Effector memory CD8-positive, alpha-beta T cell (primary cell): ENCODE results near the gene ATP5PB.

Source experiments
- ATAC-seq: fragments of 150-1000 bp; cut with Tn5 transposase; replicated peaks from 2 replicates; pipeline ENCODE4 v1.10.0; 2021; ENCODE audit warnings: mild to moderate bottlenecking, moderate library complexity
- DNase-seq, 3 experiments: peaks; one replicate each; pipeline ENCODE4 v3.0.0; 2021
- H3K27ac Mint-ChIP-seq, 2 donors: one replicate each; pipeline ENCODE4 v1.8.0; 2022; ENCODE audit warnings: mild to moderate bottlenecking in 2 of 2, mixed read lengths in 2 of 2, moderate library complexity in 2 of 2
- H3K27me3 Mint-ChIP-seq, 2 donors: one replicate each; pipeline ENCODE4 v1.8.0; 2022; ENCODE audit warnings: mixed read lengths in 2 of 2
- H3K36me3 Mint-ChIP-seq: one replicate; pipeline ENCODE4 v1.8.0; 2022; ENCODE audit warnings: mild to moderate bottlenecking, moderate library complexity, mixed read lengths; ENCODE audit not compliant: insufficient read depth
- H3K4me1 Mint-ChIP-seq, 2 donors: one replicate each; pipeline ENCODE4 v1.8.0; 2022; ENCODE audit warnings: low read depth in 2 of 2, mixed read lengths in 2 of 2
- H3K4me3 Mint-ChIP-seq, 2 donors: one replicate each; pipeline ENCODE4 v1.8.0; 2022; ENCODE audit warnings: mild to moderate bottlenecking in 2 of 2, mixed read lengths in 2 of 2, moderate library complexity in 2 of 2
- H3K9me3 Mint-ChIP-seq, 2 donors: one replicate each; pipeline ENCODE4 v1.8.0; 2022; ENCODE audit warnings: mixed read lengths in 2 of 2

The ATP5PB gene

GRCh38 chr1:111422546-111423391, 26.5 kb upstream of the ATP5PB start:
- Mint-ChIP-seq H3K4me1 (no peaks in the 10 kb centered on the region), H3K9me3 (no peaks in the 10 kb centered on the region), H3K27ac (no peak overlapping the region), H3K4me3 (no peak overlapping the region), H3K36me3 (peaks cover 3% of the 10 kb centered on the region), H3K27me3 (peaks cover 13 to 37% of the 10 kb centered on the region in 2 donors)
- no peak for ATAC-seq
- no peak for DNase-seq

- DNase-seq = no peak
- Mint-ChIP-seq H3K4me1 (no peaks in the 10 kb centered on the region), H3K9me3 (no peaks in the 10 kb centered on the region), H3K4me3 (no peak overlapping the region), H3K27me3 (peaks cover 13 to 28% of the 10 kb centered on the region in 2 donors), H3K27ac (no peak overlapping the region), H3K36me3 (peaks cover 3% of the 10 kb centered on the region)
- no peak for ATAC-seq
Measured at GRCh38 chr1:111424281-111424680, 25.0 kb upstream of the ATP5PB start.

GRCh38 chr1:111436726-111437125, 12.5 kb upstream of the ATP5PB start:
- peaks cover 0 to 1% of the 10 kb centered on the region in 2 donors for H3K4me1 Mint-ChIP-seq
- no peaks in the 10 kb centered on the region for H3K27me3 Mint-ChIP-seq
- peaks cover 32% of the 10 kb centered on the region for H3K36me3 Mint-ChIP-seq
- no peaks in the 10 kb centered on the region for H3K9me3 Mint-ChIP-seq
- ATAC-seq (no peak), DNase-seq (no peak)
- H3K27ac Mint-ChIP-seq = peak overlapping the region; percentile 1 to 75
- H3K4me3 Mint-ChIP-seq = no peak overlapping the region

- no peaks in the 10 kb centered on the region for H3K27me3 Mint-ChIP-seq
- peaks cover 46% of the 10 kb centered on the region for H3K36me3 Mint-ChIP-seq
- H3K27ac Mint-ChIP-seq = peak overlapping the region; percentile 4
- H3K4me3 Mint-ChIP-seq = no peak overlapping the region
- H3K4me1 Mint-ChIP-seq = peaks cover 0 to 1% of the 10 kb centered on the region in 2 donors
- no peaks in the 10 kb centered on the region for H3K9me3 Mint-ChIP-seq
- DNase-seq (no peak), ATAC-seq (no peak)
Measured at GRCh38 chr1:111439461-111440351, 9.6 kb upstream of the ATP5PB start.

- DNase-seq (peak; percentile 46 to 52 (median 48)), ATAC-seq (peak; percentile 82)
- H3K27ac Mint-ChIP-seq = peak overlapping the region; percentile 38 to 42
- H3K4me3 Mint-ChIP-seq = no peak overlapping the region
- peaks cover 63% of the 10 kb centered on the region for H3K36me3 Mint-ChIP-seq
- peaks cover 6% of the 10 kb centered on the region in 2 donors for H3K4me1 Mint-ChIP-seq
- no peaks in the 10 kb centered on the region for H3K27me3 Mint-ChIP-seq
- H3K9me3 Mint-ChIP-seq = no peaks in the 10 kb centered on the region
Measured at GRCh38 chr1:111441573-111442192, 7.6 kb upstream of the ATP5PB start.

- H3K27me3 Mint-ChIP-seq = no peaks in the 10 kb centered on the region
- peaks cover 11 to 12% of the 10 kb centered on the region in 2 donors for H3K4me1 Mint-ChIP-seq
- no peak for DNase-seq
- H3K27ac Mint-ChIP-seq = peak overlapping the region in 1 of 2 donors; percentile 26
- H3K36me3 Mint-ChIP-seq = peaks cover 63% of the 10 kb centered on the region
- no peak overlapping the region for H3K4me3 Mint-ChIP-seq
- H3K9me3 Mint-ChIP-seq = no peaks in the 10 kb centered on the region
- ATAC-seq = no peak
Measured at GRCh38 chr1:111442457-111442856, 6.8 kb upstream of the ATP5PB start.

GRCh38 chr1:111444031-111444430, 5.2 kb upstream of the ATP5PB start:
- Mint-ChIP-seq H3K9me3 (no peaks in the 10 kb centered on the region), H3K4me1 (peaks cover 22% of the 10 kb centered on the region in 2 donors), H3K4me3 (no peak overlapping the region), H3K36me3 (peaks cover 65% of the 10 kb centered on the region), H3K27me3 (no peaks in the 10 kb centered on the region), H3K27ac (peak overlapping the region in 1 of 2 donors; percentile 47)
- DNase-seq (no peak), ATAC-seq (no peak)

- no peaks in the 10 kb centered on the region for H3K9me3 Mint-ChIP-seq
- ATAC-seq (no peak), DNase-seq (no peak)
- no peak overlapping the region for H3K4me3 Mint-ChIP-seq
- peak overlapping the region; percentile 55 to 100 for H3K27ac Mint-ChIP-seq
- no peaks in the 10 kb centered on the region for H3K27me3 Mint-ChIP-seq
- peaks cover 61% of the 10 kb centered on the region for H3K36me3 Mint-ChIP-seq
- H3K4me1 Mint-ChIP-seq = peaks cover 42 to 43% of the 10 kb centered on the region in 2 donors
Measured at GRCh38 chr1:111446546-111446945, 2.7 kb upstream of the ATP5PB start.

GRCh38 chr1:111446967-111447892, 2.0 kb upstream of the ATP5PB start:
- peak overlapping the region; percentile 100 for H3K27ac Mint-ChIP-seq
- no peak for DNase-seq

GRCh38 chr1:111448482-111448917, 764 bp upstream of the ATP5PB start:
- DNase-seq = peak in 2 of 3 experiments; percentile 3 to 12
- no peaks in the 10 kb centered on the region for H3K27me3 Mint-ChIP-seq
- no peaks in the 10 kb centered on the region for H3K9me3 Mint-ChIP-seq
- ATAC-seq = peak; percentile 41
- H3K4me3 Mint-ChIP-seq = peak overlapping the region; percentile 100
- peaks cover 56% of the 10 kb centered on the region for H3K36me3 Mint-ChIP-seq
- H3K27ac Mint-ChIP-seq = peak overlapping the region; percentile 100
- H3K4me1 Mint-ChIP-seq = peaks cover 46 to 63% of the 10 kb centered on the region in 2 donors

More at GRCh38 chr1:111446967-111447892, 2.0 kb upstream of the ATP5PB start:
- H3K27me3 Mint-ChIP-seq = no peaks in the 10 kb centered on the region
- H3K4me3 Mint-ChIP-seq = peak overlapping the region; percentile 100
- peaks cover 58% of the 10 kb centered on the region for H3K36me3 Mint-ChIP-seq
- peaks cover 43 to 50% of the 10 kb centered on the region in 2 donors for H3K4me1 Mint-ChIP-seq
- no peaks in the 10 kb centered on the region for H3K9me3 Mint-ChIP-seq
- ATAC-seq = no peak

- H3K36me3 Mint-ChIP-seq = peaks cover 59% of the 10 kb centered on the region
- peak overlapping the region; percentile 100 for H3K4me3 Mint-ChIP-seq
- ATAC-seq (no peak), DNase-seq (no peak)
- H3K9me3 Mint-ChIP-seq = no peaks in the 10 kb centered on the region
- H3K4me1 Mint-ChIP-seq = peaks cover 49 to 72% of the 10 kb centered on the region in 2 donors
- H3K27ac Mint-ChIP-seq = peak overlapping the region; percentile 100
- no peaks in the 10 kb centered on the region for H3K27me3 Mint-ChIP-seq
Measured at GRCh38 chr1:111449703-111450017, 396 bp downstream of the ATP5PB start.

- no peak for DNase-seq
- H3K36me3 Mint-ChIP-seq = peaks cover 59% of the 10 kb centered on the region
- H3K27ac Mint-ChIP-seq = peak overlapping the region; percentile 100
- H3K4me3 Mint-ChIP-seq = peak overlapping the region; percentile 100
- H3K4me1 Mint-ChIP-seq = peaks cover 49 to 76% of the 10 kb centered on the region in 2 donors
- ATAC-seq = no peak
- no peaks in the 10 kb centered on the region for H3K9me3 Mint-ChIP-seq
- no peaks in the 10 kb centered on the region for H3K27me3 Mint-ChIP-seq
Measured at GRCh38 chr1:111450185-111450584, 921 bp downstream of the ATP5PB start.
